Right atrium auricular region (tissue), 2 donors: ENCODE data around the gene TMEM101. TPM values are rescaled to one million over a fixed set of nuclear protein-coding genes. Genes with fewer than 3 reads are reported as not detected.
A peak's percentile ranks its signal among the peaks of the same experiment; 100 is the strongest.

Experiments used
- DNase-seq: peaks from one replicate; pipeline ENCODE4 v3.0.0-alpha.2; 2019; ENCODE audit warnings: low spot score
- H3K27ac ChIP-seq, 2 donors: fragments of 200-600 bp; sonication (generic); 1 replicate in 1 of 2; 2 replicates in 1 of 2; pipeline ENCODE4 v1.5.1; 2016 to 2019
- H3K27me3 ChIP-seq, 2 donors: fragments of 200-600 bp; sonication (generic); one replicate each; pipeline versions ENCODE4 v1.5.1 to v1.6.0; 2017 to 2019
- H3K36me3 ChIP-seq: fragments of 200-600 bp; sonication (generic); one replicate; pipeline ENCODE4 v1.5.1; 2016
- H3K4me1 ChIP-seq, 2 donors: fragments of 200-600 bp; sonication (generic); one replicate each; pipeline versions ENCODE4 v1.5.1 to v1.6.0; 2017 to 2019
- H3K4me3 ChIP-seq, 2 donors: fragments of 200-600 bp; sonication (generic); 1 replicate in 1 of 2; 2 replicates in 1 of 2; pipeline ENCODE4 v1.5.1; 2017 to 2019; ENCODE audit warnings: mild to moderate bottlenecking in 1 of 2, moderate library complexity in 1 of 2
- H3K9me3 ChIP-seq, 2 donors: fragments of 200-600 bp; sonication (generic); one replicate each; pipeline ENCODE4 v1.5.1; 2019
- total RNA-seq, 2 donors: library from RNA; depleted of rRNA; stranded (reverse); fragments of >200 nt; gene quantifications; one replicate each; pipeline ENCODE4 v1.1.0, GENCODE V29; 2016
- TF ChIP-seq, protein P1 (sequence below), 2 donors: fragments of 200-600 bp; sonication (generic); IDR thresholded peaks; one replicate each; pipeline ENCODE4 v1.5.1; 2019; ENCODE audit warnings: antibody characterized with exemption in 2 of 2

The TMEM101 gene
- total RNA-seq, 2 donors from 2014 or later: 21.0 to 25.0 TPM

DNA sequence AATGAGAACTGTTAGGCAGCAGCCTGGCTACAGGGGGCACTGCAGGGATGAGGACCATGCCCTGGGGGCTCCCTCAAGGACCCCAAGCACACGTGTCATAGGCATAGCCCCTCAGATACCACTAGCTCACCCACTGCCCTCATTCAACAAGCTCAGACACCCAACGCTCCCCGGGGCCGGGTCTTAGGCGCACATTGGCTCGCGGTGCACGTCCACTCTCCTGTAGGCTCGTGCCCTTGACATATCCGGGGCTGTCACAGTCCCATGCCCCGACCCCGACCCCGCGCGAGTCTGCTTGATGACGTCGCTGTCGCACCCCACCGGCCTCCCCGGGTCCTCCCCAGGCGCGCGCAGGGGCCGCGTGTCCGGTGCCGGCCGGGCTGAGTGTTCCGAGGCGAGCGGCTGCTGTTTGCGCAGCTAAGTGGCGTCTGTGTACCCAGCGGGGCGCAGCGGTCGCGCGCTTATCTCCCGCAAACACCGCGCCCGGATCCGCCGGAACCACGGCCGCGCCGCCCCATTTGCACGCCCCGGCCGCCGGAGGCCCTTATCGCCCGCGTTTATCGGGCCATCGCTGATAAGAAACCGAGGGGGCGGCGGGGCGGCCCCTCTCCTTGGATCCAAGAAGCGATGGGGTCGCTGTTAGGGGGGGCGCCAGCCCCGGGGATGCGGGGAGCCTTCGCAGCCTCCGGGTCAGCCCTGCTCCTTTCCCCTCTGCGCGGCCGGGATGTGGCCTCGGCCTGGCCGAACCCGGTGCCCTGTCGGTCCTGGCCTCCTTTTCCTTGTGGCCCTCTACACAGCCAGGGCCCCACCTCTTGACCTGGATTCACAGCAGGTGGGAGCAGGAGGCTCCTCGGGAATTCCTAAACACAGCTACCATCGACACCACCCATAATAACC is 31.0 kb downstream of the TMEM101 start:
- Histone ChIP-seq H3K27me3 (no peaks in the 10 kb centered on the region), H3K4me1 (peaks cover 0 to 12% of the 10 kb centered on the region in 2 donors), H3K36me3 (no peaks in the 10 kb centered on the region), H3K27ac (no peak overlapping the region), H3K4me3 (peak overlapping the region; percentile 33 to 55), H3K9me3 (no peaks in the 10 kb centered on the region)
- TF ChIP-seq, protein P1, sequence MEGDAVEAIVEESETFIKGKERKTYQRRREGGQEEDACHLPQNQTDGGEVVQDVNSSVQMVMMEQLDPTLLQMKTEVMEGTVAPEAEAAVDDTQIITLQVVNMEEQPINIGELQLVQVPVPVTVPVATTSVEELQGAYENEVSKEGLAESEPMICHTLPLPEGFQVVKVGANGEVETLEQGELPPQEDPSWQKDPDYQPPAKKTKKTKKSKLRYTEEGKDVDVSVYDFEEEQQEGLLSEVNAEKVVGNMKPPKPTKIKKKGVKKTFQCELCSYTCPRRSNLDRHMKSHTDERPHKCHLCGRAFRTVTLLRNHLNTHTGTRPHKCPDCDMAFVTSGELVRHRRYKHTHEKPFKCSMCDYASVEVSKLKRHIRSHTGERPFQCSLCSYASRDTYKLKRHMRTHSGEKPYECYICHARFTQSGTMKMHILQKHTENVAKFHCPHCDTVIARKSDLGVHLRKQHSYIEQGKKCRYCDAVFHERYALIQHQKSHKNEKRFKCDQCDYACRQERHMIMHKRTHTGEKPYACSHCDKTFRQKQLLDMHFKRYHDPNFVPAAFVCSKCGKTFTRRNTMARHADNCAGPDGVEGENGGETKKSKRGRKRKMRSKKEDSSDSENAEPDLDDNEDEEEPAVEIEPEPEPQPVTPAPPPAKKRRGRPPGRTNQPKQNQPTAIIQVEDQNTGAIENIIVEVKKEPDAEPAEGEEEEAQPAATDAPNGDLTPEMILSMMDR (IDR thresholded peaks at IDR 0.05): no peak
- no peak for DNase-seq

DNA sequence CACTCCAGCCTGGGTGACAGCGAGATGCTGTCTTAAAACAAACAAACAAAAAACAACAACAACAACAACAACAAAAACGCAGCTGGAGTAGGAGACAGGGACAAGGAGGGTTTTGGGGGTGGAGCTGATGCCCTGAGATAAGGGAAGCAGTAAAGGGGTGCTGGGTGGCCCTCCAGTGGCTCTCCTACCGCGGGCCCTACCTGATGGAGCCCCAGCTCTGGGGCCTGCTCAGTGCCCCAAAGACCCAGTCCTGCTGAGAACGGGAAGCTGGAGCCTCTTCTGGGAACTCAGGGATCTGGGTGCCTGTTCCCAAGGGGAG is 31.6 kb downstream of the TMEM101 start:
- Histone ChIP-seq H3K4me1 (peaks cover 0 to 12% of the 10 kb centered on the region in 2 donors), H3K27me3 (no peaks in the 10 kb centered on the region), H3K27ac (no peak overlapping the region), H3K36me3 (no peaks in the 10 kb centered on the region), H3K4me3 (peak overlapping the region in 1 of 2 donors; percentile 55), H3K9me3 (no peaks in the 10 kb centered on the region)
- DNase-seq: no peak
- TF ChIP-seq, protein P1 (IDR thresholded peaks at IDR 0.05): no peak

DNA sequence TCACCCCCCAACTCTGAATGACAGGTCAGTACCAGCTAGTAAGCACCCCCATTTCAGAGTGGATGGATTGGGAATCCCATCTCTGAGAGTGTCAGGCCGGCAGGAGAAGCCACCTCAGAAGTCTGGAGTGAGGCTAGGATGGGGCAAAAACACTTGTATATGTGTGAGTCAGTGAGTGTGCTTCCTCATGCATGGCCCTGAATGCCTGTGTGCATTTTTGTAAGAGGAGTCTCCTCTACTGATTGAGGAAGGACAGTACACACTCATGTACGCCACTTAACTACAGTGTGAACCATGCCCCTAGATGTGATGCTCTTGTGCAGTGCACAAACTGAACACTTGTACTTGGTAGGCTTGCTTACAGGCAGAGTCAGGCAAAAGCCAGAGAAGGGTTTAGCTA is 32.6 kb downstream of the TMEM101 start:
- Histone ChIP-seq H3K4me1 (peaks cover 0 to 12% of the 10 kb centered on the region in 2 donors), H3K36me3 (no peaks in the 10 kb centered on the region), H3K9me3 (no peaks in the 10 kb centered on the region), H3K4me3 (no peak overlapping the region), H3K27ac (no peak overlapping the region), H3K27me3 (no peaks in the 10 kb centered on the region)
- DNase-seq: no peak
- TF ChIP-seq, protein P1 (IDR thresholded peaks at IDR 0.05): no peak

DNA sequence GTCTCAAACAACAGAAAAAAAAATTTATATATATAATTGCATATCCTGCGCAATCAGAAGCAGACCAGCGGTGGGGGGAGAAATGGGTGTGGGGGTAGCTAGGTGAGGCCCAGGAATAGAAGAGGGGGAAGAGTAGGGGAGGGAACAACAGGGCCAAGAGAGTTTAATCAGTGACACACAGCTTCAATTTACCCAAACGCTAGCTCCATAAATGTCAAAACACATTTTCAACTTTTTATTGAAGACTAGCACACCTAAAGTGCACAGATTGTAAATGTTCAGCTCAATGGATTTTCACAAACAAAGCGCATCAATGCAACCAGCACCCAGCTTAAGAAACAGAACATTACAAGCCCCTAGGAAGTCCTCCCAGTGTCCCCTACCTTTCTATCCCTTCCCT is 35.1 kb downstream of the TMEM101 start:
- H3K36me3 ChIP-seq: no peaks in the 10 kb centered on the region
- TF ChIP-seq, protein P1 (IDR thresholded peaks at IDR 0.05): no peak
- H3K27ac ChIP-seq: no peak overlapping the region
- no peak for DNase-seq
- no peaks in the 10 kb centered on the region for H3K9me3 ChIP-seq
- no peaks in the 10 kb centered on the region for H3K27me3 ChIP-seq
- H3K4me1 ChIP-seq: peaks cover 0 to 12% of the 10 kb centered on the region in 2 donors
- H3K4me3 ChIP-seq: no peak overlapping the region

DNA sequence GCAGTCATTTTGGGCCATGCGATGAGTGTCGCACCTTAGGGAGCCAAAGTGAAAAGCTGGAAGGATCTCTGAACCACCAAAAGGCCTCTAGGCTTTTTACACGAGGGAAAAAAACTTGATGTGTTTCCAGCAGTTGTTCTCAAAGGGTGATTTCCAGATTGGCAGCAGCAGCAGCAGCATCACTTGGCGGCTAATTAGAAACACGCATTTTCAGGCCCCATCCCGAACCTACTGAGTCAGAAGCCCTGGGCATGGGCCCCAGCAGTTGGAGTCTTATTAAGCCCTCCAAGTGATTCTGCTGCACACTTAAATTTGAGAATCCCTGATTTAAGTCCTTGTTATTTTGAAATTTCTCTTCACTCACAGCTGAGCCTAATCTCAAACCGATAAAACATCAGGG is 35.8 kb downstream of the TMEM101 start:
- TF ChIP-seq, protein P1 (IDR thresholded peaks at IDR 0.05): no peak
- no peak overlapping the region for H3K27ac ChIP-seq
- H3K36me3 ChIP-seq: no peaks in the 10 kb centered on the region
- no peak for DNase-seq
- no peaks in the 10 kb centered on the region for H3K9me3 ChIP-seq
- H3K4me3 ChIP-seq: no peak overlapping the region
- H3K4me1 ChIP-seq: peaks cover 0 to 8% of the 10 kb centered on the region in 2 donors
- no peaks in the 10 kb centered on the region for H3K27me3 ChIP-seq
